22Rv1 (cell line): ENCODE measurements around the gene RABEPK.

Experiments used
- H3K27ac ChIP-seq: fragments of 450-650 bp; 2 replicates; pipeline ENCODE4 v1.5.1; 2017
- CTCF ChIP-seq: fragments of 450-650 bp; IDR thresholded peaks from 2 replicates; pipeline ENCODE4 v1.5.1; 2017; ENCODE audit warnings: mild to moderate bottlenecking
- ZFX ChIP-seq: fragments of 450-650 bp; IDR thresholded peaks from 2 replicates; pipeline ENCODE4 v1.6.1; 2017; ENCODE audit warnings: antibody characterized with exemption, borderline replicate concordance

Gene RABEPK

GRCh38 chr9:125243792-125244260 is 43.5 kb downstream of the RABEPK start:
- TF ChIP-seq ZFX, result no peak
- no peak for TF ChIP-seq CTCF
- H3K27ac ChIP-seq, result no peak overlapping the region

GRCh38 chr9:125246261-125246667 is 45.9 kb downstream of the RABEPK start:
- H3K27ac ChIP-seq, result no peak overlapping the region

GRCh38 chr9:125254231-125254630 is 53.9 kb downstream of the RABEPK start:
- TF ChIP-seq ZFX (no peak), CTCF (no peak)

More at GRCh38 chr9:125246261-125246667, 45.9 kb downstream of the RABEPK start:
- no peak for TF ChIP-seq ZFX
- no peak for TF ChIP-seq CTCF

GRCh38 chr9:125255781-125256391 is 55.5 kb downstream of the RABEPK start:
- TF ChIP-seq ZFX (no peak), CTCF (peak; percentile 44; the same call in 1 of the 2 replicates)
- H3K27ac ChIP-seq, result no peak overlapping the region

More at GRCh38 chr9:125254231-125254630, 53.9 kb downstream of the RABEPK start:
- no peak overlapping the region for H3K27ac ChIP-seq

- no peak overlapping the region for H3K27ac ChIP-seq
- TF ChIP-seq CTCF, result no peak
Observed at GRCh38 chr9:125258160-125258785, 57.9 kb downstream of the RABEPK start.

- no peak overlapping the region for H3K27ac ChIP-seq
- TF ChIP-seq ZFX (no peak), CTCF (no peak)
Observed at GRCh38 chr9:125258832-125259534, 58.6 kb downstream of the RABEPK start.

GRCh38 chr9:125260561-125260960 is 60.2 kb downstream of the RABEPK start:
- TF ChIP-seq ZFX (no peak), CTCF (no peak)

More at GRCh38 chr9:125260561-125260960, 60.2 kb downstream of the RABEPK start:
- H3K27ac ChIP-seq, result no peak overlapping the region
